Measurements from ENCODE around the gene NYNRIN. TPM values are rescaled to one million over a fixed set of nuclear protein-coding genes. Genes with fewer than 3 reads are reported as not detected.
A peak's percentile ranks its signal among the peaks of the same experiment; 100 is the strongest.

NYNRIN gene
- total RNA-seq, 1 experiment from 2014 or later = 16.6 TPM

DNA sequence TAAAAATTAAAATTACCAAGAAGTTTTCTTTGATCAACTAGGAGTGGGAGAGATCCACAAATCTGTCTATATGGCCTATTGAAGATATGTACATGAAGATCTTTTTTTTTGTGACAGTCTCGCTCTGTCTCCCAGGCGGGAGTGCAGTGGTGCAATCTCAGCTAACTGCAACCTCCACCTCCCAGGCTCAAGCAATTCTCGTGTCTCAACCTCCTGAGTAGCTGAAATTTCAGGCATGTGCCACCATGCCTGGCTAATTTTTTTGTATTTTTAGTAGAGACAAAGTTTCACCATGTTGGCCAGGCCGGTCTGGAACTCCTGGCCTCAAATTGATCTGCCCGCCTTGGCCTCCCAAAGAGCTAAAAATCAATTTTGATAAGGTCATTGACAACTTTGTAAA lies 35.4 kb upstream of the NYNRIN start (continued):
- TF ChIP-seq, protein P1, sequence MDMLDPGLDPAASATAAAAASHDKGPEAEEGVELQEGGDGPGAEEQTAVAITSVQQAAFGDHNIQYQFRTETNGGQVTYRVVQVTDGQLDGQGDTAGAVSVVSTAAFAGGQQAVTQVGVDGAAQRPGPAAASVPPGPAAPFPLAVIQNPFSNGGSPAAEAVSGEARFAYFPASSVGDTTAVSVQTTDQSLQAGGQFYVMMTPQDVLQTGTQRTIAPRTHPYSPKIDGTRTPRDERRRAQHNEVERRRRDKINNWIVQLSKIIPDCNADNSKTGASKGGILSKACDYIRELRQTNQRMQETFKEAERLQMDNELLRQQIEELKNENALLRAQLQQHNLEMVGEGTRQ (CRISPR knock-in tag; IDR thresholded peaks at IDR 0.05) = no peak

DNA sequence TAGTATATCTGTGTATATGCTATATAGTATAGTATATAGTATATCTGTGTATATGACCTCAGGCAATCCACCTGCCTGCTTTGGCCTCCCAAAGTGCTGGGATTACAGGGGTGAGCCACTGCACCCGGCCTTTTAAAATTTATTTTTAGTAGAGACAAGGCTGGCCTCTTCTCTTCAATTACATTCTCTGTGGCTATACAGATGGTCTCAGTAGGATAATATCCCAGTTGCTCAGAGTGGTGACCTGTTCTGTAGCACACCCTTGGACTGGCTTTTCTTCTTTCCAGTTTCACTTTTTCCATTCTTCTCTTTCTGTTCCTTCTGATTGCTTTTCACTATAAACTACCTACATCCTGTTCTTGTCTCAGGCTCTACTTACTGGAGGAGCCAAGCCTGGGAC lies 34.0 kb upstream of the NYNRIN start:
- Mint-ChIP-seq H3K27me3 (ENCODE audit: low read depth) (peaks cover 39% of the 10 kb centered on the region), H3K4me3 (no peak overlapping the region), H3K4me1 (peaks cover 15% of the 10 kb centered on the region), H3K36me3 (no peaks in the 10 kb centered on the region), H3K27ac (no peak overlapping the region), H3K9me3 (no peaks in the 10 kb centered on the region)
- POLR2A ChIA-PET = no interaction called here
- CTCF ChIA-PET = interaction anchor here (2.2 to 2.3 kb wide), 8 partner anchors 12 to 71 kb away, joined by 12 to 148 read pairs (median 23); partner anchors contain the start of genes CBLN3, KHNYN and NYNRIN
- TF ChIP-seq NFYB (CRISPR knock-in tag; conservative IDR thresholded peaks at IDR 0.05; ENCODE audit: low read depth) (no peak), ESRRA (CRISPR knock-in tag; IDR thresholded peaks at IDR 0.05; ENCODE audit: borderline replicate concordance) (no peak), ZNF263 (CRISPR knock-in tag; IDR thresholded peaks at IDR 0.05; ENCODE audit: low read depth) (no peak)
- no peak for DNase-seq (ENCODE audit: low spot score)
- ATAC-seq = no peak

DNA sequence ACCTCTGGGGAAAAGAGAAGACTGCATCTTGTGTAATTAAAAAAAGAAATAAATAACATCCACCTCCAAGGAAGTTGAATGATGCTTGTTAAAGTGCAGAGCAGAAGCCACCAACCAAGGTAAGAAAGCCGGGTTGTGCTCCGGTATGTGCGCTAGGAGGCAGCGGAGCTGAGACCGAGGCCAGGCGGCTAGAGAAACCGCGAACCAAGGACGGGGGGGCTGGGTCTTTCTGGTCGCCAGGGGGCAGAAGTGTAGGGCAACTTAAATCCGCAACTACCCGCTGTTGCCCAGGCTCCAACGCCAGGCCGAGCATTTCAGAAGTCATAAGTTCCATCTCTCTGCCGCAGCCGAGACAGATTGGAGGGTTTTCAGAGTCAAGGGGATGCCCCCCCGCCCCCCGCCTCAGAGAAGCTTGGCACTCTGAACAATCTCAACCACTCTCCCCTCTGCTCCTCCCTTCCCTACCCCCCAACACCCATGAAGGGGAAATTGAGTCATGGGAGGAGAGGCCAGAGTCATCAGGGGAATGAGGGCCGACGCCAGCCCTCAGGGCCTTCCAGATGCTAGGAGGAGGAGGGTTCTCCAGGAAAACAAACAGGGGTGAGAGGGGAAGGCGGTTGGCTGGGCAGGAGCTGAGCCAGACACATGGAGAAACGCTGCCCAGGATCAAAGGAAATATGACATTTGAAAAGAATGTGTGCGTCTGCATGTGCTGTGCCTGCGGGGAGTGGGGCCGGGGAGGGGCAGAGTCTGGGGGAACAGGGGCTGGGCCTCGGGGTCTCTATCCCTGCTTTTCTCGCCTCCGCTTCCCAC lies 33.0 kb upstream of the NYNRIN start:
- DNase-seq (ENCODE audit: low spot score) = peak; percentile 90
- peaks cover 15% of the 10 kb centered on the region for H3K4me1 Mint-ChIP-seq
- POLR2A ChIA-PET = interaction anchor here (0.5 to 2.0 kb wide), 5 partner anchors 32 to 1554 kb away, joined by 3 to 23 read pairs (median 5); partner anchors contain the start of genes CBLN3, KHNYN and SDR39U1
- no peaks in the 10 kb centered on the region for H3K36me3 Mint-ChIP-seq
- CTCF ChIA-PET = interaction anchor here (0.6 to 2.3 kb wide), 43 partner anchors 8 to 960 kb away, joined by 3 to 148 read pairs (median 6); partner anchors contain the start of genes ADCY4, CBLN3, DHRS1 and KHNYN
- TF ChIP-seq, protein P2, sequence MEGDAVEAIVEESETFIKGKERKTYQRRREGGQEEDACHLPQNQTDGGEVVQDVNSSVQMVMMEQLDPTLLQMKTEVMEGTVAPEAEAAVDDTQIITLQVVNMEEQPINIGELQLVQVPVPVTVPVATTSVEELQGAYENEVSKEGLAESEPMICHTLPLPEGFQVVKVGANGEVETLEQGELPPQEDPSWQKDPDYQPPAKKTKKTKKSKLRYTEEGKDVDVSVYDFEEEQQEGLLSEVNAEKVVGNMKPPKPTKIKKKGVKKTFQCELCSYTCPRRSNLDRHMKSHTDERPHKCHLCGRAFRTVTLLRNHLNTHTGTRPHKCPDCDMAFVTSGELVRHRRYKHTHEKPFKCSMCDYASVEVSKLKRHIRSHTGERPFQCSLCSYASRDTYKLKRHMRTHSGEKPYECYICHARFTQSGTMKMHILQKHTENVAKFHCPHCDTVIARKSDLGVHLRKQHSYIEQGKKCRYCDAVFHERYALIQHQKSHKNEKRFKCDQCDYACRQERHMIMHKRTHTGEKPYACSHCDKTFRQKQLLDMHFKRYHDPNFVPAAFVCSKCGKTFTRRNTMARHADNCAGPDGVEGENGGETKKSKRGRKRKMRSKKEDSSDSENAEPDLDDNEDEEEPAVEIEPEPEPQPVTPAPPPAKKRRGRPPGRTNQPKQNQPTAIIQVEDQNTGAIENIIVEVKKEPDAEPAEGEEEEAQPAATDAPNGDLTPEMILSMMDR (IDR thresholded peaks at IDR 0.05) = peak; percentile 54; the same call in 1 of the 2 replicates
- no peak for TF ChIP-seq FOXK1 (CRISPR knock-in tag; IDR thresholded peaks at IDR 0.05)
- TF ChIP-seq, protein P3, sequence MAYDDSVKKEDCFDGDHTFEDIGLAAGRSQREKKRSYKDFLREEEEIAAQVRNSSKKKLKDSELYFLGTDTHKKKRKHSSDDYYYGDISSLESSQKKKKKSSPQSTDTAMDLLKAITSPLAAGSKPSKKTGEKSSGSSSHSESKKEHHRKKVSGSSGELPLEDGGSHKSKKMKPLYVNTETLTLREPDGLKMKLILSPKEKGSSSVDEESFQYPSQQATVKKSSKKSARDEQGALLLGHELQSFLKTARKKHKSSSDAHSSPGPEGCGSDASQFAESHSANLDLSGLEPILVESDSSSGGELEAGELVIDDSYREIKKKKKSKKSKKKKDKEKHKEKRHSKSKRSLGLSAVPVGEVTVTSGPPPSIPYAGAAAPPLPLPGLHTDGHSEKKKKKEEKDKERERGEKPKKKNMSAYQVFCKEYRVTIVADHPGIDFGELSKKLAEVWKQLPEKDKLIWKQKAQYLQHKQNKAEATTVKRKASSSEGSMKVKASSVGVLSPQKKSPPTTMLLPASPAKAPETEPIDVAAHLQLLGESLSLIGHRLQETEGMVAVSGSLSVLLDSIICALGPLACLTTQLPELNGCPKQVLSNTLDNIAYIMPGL (CRISPR knock-in tag; IDR thresholded peaks at IDR 0.05) = peak; percentile 69
- no peak for TF ChIP-seq NFYB (CRISPR knock-in tag; conservative IDR thresholded peaks at IDR 0.05; ENCODE audit: low read depth)
- TF ChIP-seq GABPB1 (CRISPR knock-in tag; IDR thresholded peaks at IDR 0.05) = peak; percentile 45; the same call in 1 of the 2 replicates
- TF ChIP-seq ZBTB21 (CRISPR knock-in tag; IDR thresholded peaks at IDR 0.05; ENCODE audit: borderline replicate concordance) = no peak
- TF ChIP-seq ZNF263 (CRISPR knock-in tag; IDR thresholded peaks at IDR 0.05; ENCODE audit: low read depth) = no peak
- H3K4me3 Mint-ChIP-seq = peak overlapping the region; percentile 90
- peak; percentile 33 for ATAC-seq
- peaks cover 29% of the 10 kb centered on the region for H3K27me3 Mint-ChIP-seq (ENCODE audit: low read depth)
- peak overlapping the region; percentile 65; the same call in 1 of the 2 replicates for H3K27ac Mint-ChIP-seq
- H3K9me3 Mint-ChIP-seq = no peaks in the 10 kb centered on the region

DNA sequence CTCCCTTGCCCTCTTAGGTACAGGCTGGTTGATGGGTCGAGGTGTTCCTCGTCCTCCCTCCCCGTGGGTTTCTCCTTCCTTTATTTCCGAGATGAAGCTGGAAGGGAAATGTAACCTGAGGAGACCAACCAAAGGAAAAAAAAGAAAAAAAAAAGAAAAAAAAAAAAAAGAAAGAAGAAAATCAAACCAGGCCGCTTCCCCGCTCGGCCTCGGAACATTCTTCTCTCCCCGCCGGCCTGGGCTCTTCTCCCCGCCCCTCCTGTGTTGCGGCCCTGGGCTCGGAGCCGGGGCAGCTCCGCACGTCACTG lies 32.4 kb upstream of the NYNRIN start:
- no peak for ATAC-seq
- H3K9me3 Mint-ChIP-seq = no peaks in the 10 kb centered on the region
- TF ChIP-seq ZNF219 (CRISPR knock-in tag; IDR thresholded peaks at IDR 0.05; ENCODE audit: borderline replicate concordance) (no peak), ZNF317 (CRISPR knock-in tag; IDR thresholded peaks at IDR 0.05; ENCODE audit: borderline replicate concordance, low read depth) (no peak), ZNF121 (CRISPR knock-in tag; IDR thresholded peaks at IDR 0.05) (no peak), FOXP1 (CRISPR knock-in tag; IDR thresholded peaks at IDR 0.05; ENCODE audit: borderline replicate concordance) (no peak), OVOL2 (CRISPR knock-in tag; IDR thresholded peaks at IDR 0.05; ENCODE audit: borderline replicate concordance) (no peak), TEAD4 (CRISPR knock-in tag; IDR thresholded peaks at IDR 0.05) (no peak)
- TF ChIP-seq, protein P4, sequence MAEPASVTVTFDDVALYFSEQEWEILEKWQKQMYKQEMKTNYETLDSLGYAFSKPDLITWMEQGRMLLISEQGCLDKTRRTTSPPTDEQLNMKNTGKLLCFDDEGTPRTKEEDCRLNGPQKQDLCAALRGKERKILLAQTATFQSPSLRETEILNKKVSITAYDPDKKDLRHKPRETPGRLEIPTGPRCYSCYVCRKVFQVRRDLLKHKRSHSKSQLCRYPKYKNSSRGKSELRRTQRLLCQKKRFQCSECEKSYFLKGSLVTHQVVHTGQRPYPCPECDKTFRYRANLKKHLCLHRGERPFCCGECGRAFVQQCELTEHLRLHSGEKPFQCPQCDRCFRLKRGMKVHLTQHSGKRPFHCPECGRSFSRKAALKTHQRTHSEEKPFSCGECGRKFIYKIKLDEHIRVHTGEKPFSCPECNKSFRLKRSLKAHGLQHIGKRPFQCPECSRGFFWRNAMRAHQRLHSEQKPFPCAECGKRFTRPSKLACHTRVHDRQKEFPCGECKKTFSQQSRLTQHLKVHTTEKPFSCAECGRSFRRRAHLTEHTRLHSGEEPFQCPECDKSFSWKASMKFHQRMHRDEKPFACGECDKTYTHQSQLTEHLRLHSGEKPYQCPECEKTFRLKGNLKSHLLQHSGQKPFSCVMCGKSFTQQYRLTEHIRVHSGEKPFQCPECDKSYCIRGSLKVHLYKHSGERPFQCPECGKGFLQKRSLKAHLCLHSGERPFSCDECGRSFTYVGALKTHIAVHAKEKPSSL (CRISPR knock-in tag; conservative IDR thresholded peaks at IDR 0.05) = no peak
- TF ChIP-seq, protein P5, sequence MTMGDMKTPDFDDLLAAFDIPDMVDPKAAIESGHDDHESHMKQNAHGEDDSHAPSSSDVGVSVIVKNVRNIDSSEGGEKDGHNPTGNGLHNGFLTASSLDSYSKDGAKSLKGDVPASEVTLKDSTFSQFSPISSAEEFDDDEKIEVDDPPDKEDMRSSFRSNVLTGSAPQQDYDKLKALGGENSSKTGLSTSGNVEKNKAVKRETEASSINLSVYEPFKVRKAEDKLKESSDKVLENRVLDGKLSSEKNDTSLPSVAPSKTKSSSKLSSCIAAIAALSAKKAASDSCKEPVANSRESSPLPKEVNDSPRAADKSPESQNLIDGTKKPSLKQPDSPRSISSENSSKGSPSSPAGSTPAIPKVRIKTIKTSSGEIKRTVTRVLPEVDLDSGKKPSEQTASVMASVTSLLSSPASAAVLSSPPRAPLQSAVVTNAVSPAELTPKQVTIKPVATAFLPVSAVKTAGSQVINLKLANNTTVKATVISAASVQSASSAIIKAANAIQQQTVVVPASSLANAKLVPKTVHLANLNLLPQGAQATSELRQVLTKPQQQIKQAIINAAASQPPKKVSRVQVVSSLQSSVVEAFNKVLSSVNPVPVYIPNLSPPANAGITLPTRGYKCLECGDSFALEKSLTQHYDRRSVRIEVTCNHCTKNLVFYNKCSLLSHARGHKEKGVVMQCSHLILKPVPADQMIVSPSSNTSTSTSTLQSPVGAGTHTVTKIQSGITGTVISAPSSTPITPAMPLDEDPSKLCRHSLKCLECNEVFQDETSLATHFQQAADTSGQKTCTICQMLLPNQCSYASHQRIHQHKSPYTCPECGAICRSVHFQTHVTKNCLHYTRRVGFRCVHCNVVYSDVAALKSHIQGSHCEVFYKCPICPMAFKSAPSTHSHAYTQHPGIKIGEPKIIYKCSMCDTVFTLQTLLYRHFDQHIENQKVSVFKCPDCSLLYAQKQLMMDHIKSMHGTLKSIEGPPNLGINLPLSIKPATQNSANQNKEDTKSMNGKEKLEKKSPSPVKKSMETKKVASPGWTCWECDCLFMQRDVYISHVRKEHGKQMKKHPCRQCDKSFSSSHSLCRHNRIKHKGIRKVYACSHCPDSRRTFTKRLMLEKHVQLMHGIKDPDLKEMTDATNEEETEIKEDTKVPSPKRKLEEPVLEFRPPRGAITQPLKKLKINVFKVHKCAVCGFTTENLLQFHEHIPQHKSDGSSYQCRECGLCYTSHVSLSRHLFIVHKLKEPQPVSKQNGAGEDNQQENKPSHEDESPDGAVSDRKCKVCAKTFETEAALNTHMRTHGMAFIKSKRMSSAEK (CRISPR knock-in tag; IDR thresholded peaks at IDR 0.05; ENCODE audit: borderline replicate concordance) = no peak

More for the DNA sequence above, 32.4 kb upstream of the NYNRIN start:
- ChIA-PET CTCF (interaction anchor here (0.6 to 2.3 kb wide), 35 partner anchors 10 to 959 kb away, joined by 3 to 148 read pairs (median 7); partner anchors contain the start of genes ADCY4, CBLN3, CIDEB and DHRS1), POLR2A (interaction anchor here (0.6 to 2.0 kb wide), 6 partner anchors 33 to 105 kb away, joined by 3 to 23 read pairs (median 4); partner anchors contain the start of genes CBLN3, KHNYN and SDR39U1)
- H3K4me3 Mint-ChIP-seq = peak overlapping the region; percentile 90
- H3K4me1 Mint-ChIP-seq = peaks cover 15% of the 10 kb centered on the region
- no peak overlapping the region for H3K27ac Mint-ChIP-seq
- no peaks in the 10 kb centered on the region for H3K36me3 Mint-ChIP-seq
- H3K27me3 Mint-ChIP-seq (ENCODE audit: low read depth) = peaks cover 23% of the 10 kb centered on the region
- DNase-seq (ENCODE audit: low spot score) = no peak

Data from WTC11 (cell line).